ENCODE measurements around the gene TNIP2.
"Not testable (repeated sequence)": the region's sequence is repeated elsewhere in the genome, so short reads cannot be mapped to it uniquely, and the experiment has no call there.

- not testable (repeated sequence) for TF ChIP-seq PATZ1 (CRISPR knock-in tag; IDR thresholded peaks at IDR 0.05; ENCODE audit: borderline replicate concordance); GLIS3 (CRISPR knock-in tag; IDR thresholded peaks at IDR 0.05); ARNTL (CRISPR knock-in tag; IDR thresholded peaks at IDR 0.05; ENCODE audit: borderline replicate concordance, low read depth); OSR1 (CRISPR knock-in tag; IDR thresholded peaks at IDR 0.05); ISL1 (CRISPR knock-in tag; IDR thresholded peaks at IDR 0.05); PPARA (CRISPR knock-in tag; IDR thresholded peaks at IDR 0.05; ENCODE audit: borderline replicate concordance); POU6F1 (CRISPR knock-in tag; IDR thresholded peaks at IDR 0.05; ENCODE audit: borderline replicate concordance, low read depth); ZFP30 (CRISPR knock-in tag; IDR thresholded peaks at IDR 0.05); ZNF70 (CRISPR knock-in tag; IDR thresholded peaks at IDR 0.05); TCF4 (CRISPR knock-in tag; IDR thresholded peaks at IDR 0.05; ENCODE audit: borderline replicate concordance); TOX (CRISPR knock-in tag; IDR thresholded peaks at IDR 0.05; ENCODE audit: borderline replicate concordance); CSDC2 (CRISPR knock-in tag; IDR thresholded peaks at IDR 0.05)
These were observed 24.5 kb upstream of the TNIP2 start for GRCh38 chr4:2780643-2781042.

Data from SK-N-SH treated with all-trans-retinoic acid at 6 μM for 48 hours (cell line).